NCI-H510A treated with DMSO at 0.1 percent for 48 hours (cell line): ENCODE measurements around the gene KRTAP3-2.
"Not testable (repeated sequence)": the region's sequence is repeated elsewhere in the genome, so short reads cannot be mapped to it uniquely, and the experiment has no call there.

Experiments used
- DNase-seq: peaks from one replicate; lab custom pipeline; 2025; lab: John Stamatoyannopoulos, UW

The KRTAP3-2 gene

GRCh38 chr17:40999563-40999962 is at the start of gene KRTAP3-2:
KRTAP3-2 (minus strand) TSS chr17:40999906; CDS start chr17:40999853, 53 bp downstream.
- not testable (repeated sequence) for DNase-seq

GRCh38 chr17:41049110-41049509 is 49.4 kb upstream of the KRTAP3-2 start:
- DNase-seq, result no peak

- no peak for DNase-seq
Measured at GRCh38 chr17:41048441-41048840, 48.7 kb upstream of the KRTAP3-2 start.

GRCh38 chr17:41046735-41047465 is 47.2 kb upstream of the KRTAP3-2 start, which contains the start of gene KRTAP2-1:
KRTAP2-1 (minus strand) TSS chr17:41047316; CDS start chr17:41047267, 49 bp downstream.
- DNase-seq, result not testable (repeated sequence)

GRCh38 chr17:41042953-41043352 is 43.2 kb upstream of the KRTAP3-2 start:
- DNase-seq, result no peak

GRCh38 chr17:41040783-41041571 is 41.3 kb upstream of the KRTAP3-2 start, which contains the start of gene KRTAP1-1:
KRTAP1-1 (minus strand) TSS chr17:41041450; CDS start chr17:41041397, 53 bp downstream.
- not testable (repeated sequence) for DNase-seq

GRCh38 chr17:41037853-41038350 is 38.2 kb upstream of the KRTAP3-2 start:
- DNase-seq, result no peak

- peak; percentile 42 for DNase-seq
Measured at GRCh38 chr17:41034346-41034935, 34.7 kb upstream of the KRTAP3-2 start, which contains the start of gene KRTAP1-3. KRTAP1-3 (minus strand) TSS chr17:41034874; CDS start chr17:41034821, 53 bp downstream.

GRCh38 chr17:41029633-41030245 is 30.0 kb upstream of the KRTAP3-2 start, which contains the start of gene KRTAP1-4:
KRTAP1-4 (minus strand) TSS chr17:41030195; CDS start chr17:41030078, 117 bp downstream.
- no peak for DNase-seq

GRCh38 chr17:41026715-41027471 is 27.2 kb upstream of the KRTAP3-2 start, which contains the start of gene KRTAP1-5:
KRTAP1-5 (minus strand) TSS chr17:41027208; CDS start chr17:41027155, 53 bp downstream.
- DNase-seq, result no peak

- no peak for DNase-seq
Measured at GRCh38 chr17:41024697-41025096, 25.0 kb upstream of the KRTAP3-2 start.

GRCh38 chr17:41020336-41020735 is 20.6 kb upstream of the KRTAP3-2 start:
- DNase-seq, result no peak

GRCh38 chr17:41019415-41019814 is 19.7 kb upstream of the KRTAP3-2 start:
- DNase-seq, result no peak

GRCh38 chr17:41018541-41018940 is 18.8 kb upstream of the KRTAP3-2 start:
- DNase-seq, result no peak

GRCh38 chr17:41016578-41017215 is 17.0 kb upstream of the KRTAP3-2 start:
- DNase-seq, result no peak

- DNase-seq, result no peak
Measured at GRCh38 chr17:41015454-41015853, 15.7 kb upstream of the KRTAP3-2 start.

- DNase-seq, result no peak
Measured at GRCh38 chr17:41013606-41014005, 13.9 kb upstream of the KRTAP3-2 start.

- DNase-seq, result no peak
Measured at GRCh38 chr17:41013181-41013580, 13.5 kb upstream of the KRTAP3-2 start.

- peak; percentile 39 for DNase-seq
Measured at GRCh38 chr17:41012326-41013120, 12.8 kb upstream of the KRTAP3-2 start.
